Neural crest cell (in vitro differentiated cells): ENCODE measurements around the gene FBXW8. TPM values are rescaled to one million over a fixed set of nuclear protein-coding genes. Genes with fewer than 3 reads are reported as not detected.

Source experiments
- DNase-seq: peaks from one replicate; pipeline ENCODE4 v3.0.0; 2021; ENCODE audit warnings: low read depth, mixed read lengths, low spot score
- H3K27ac Mint-ChIP-seq: one replicate; pipeline ENCODE4 v1.8.0; 2021; ENCODE audit warnings: mild to moderate bottlenecking, mixed read lengths; ENCODE audit not compliant: unreplicated experiment
- H3K27me3 Mint-ChIP-seq: 2 replicates; pipeline ENCODE4 v1.8.0; 2021; ENCODE audit warnings: low read depth, mild to moderate bottlenecking, mixed read lengths
- H3K36me3 Mint-ChIP-seq: 2 replicates; pipeline ENCODE4 v1.8.0; 2021; ENCODE audit warnings: low read depth, mild to moderate bottlenecking, mixed read lengths
- H3K4me1 Mint-ChIP-seq: 2 replicates; pipeline ENCODE4 v1.8.0; 2021; ENCODE audit warnings: mixed read lengths
- H3K4me3 Mint-ChIP-seq: one replicate; pipeline ENCODE4 v1.8.0; 2021; ENCODE audit warnings: mild to moderate bottlenecking, mixed read lengths
- H3K9me3 Mint-ChIP-seq: 2 replicates; pipeline ENCODE4 v1.8.0; 2021; ENCODE audit warnings: mixed read lengths
- total RNA-seq: library from RNA; stranded (reverse); gene quantifications from 2 replicates; pipeline ENCODE4 v1.2.1, GENCODE V29; 2021
- TF ChIP-seq, protein P1 (sequence below): fragments of 200-600 bp; sonication (generic); conservative IDR thresholded peaks from 2 replicates; pipeline ENCODE4 v1.5.0; 2021; ENCODE audit warnings: antibody characterized with exemption, mild to moderate bottlenecking

Gene FBXW8
- total RNA-seq, 1 donor from 2014 or later: 34.8 TPM

DNA sequence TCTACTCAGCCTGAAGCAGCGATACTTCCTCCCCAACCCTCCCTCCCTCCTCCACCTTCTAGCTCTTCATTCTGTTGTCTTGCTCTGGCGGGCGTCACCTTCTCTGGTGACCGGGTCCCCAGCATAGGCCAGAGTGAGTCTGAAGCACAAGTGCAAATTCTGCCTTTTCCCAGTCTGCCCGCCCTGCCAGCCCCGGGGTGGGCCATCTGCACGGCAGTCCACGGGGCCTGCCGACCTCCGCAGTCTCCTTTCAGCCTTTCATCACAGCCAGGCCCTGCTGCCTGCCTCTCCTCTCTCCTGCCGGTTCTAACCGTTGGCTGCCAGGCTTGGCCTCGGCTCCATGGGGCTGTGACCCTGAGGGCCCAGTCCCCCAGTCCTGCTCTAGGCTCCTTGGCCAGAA is 129.7 kb downstream of the FBXW8 start:
- Mint-ChIP-seq H3K27ac (peak overlapping the region; percentile 72), H3K4me3 (no peak overlapping the region), H3K36me3 (no peaks in the 10 kb centered on the region), H3K9me3 (no peaks in the 10 kb centered on the region), H3K27me3 (no peaks in the 10 kb centered on the region), H3K4me1 (peaks cover 2% of the 10 kb centered on the region)
- no peak for DNase-seq
- TF ChIP-seq, protein P1, sequence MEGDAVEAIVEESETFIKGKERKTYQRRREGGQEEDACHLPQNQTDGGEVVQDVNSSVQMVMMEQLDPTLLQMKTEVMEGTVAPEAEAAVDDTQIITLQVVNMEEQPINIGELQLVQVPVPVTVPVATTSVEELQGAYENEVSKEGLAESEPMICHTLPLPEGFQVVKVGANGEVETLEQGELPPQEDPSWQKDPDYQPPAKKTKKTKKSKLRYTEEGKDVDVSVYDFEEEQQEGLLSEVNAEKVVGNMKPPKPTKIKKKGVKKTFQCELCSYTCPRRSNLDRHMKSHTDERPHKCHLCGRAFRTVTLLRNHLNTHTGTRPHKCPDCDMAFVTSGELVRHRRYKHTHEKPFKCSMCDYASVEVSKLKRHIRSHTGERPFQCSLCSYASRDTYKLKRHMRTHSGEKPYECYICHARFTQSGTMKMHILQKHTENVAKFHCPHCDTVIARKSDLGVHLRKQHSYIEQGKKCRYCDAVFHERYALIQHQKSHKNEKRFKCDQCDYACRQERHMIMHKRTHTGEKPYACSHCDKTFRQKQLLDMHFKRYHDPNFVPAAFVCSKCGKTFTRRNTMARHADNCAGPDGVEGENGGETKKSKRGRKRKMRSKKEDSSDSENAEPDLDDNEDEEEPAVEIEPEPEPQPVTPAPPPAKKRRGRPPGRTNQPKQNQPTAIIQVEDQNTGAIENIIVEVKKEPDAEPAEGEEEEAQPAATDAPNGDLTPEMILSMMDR: no peak

DNA sequence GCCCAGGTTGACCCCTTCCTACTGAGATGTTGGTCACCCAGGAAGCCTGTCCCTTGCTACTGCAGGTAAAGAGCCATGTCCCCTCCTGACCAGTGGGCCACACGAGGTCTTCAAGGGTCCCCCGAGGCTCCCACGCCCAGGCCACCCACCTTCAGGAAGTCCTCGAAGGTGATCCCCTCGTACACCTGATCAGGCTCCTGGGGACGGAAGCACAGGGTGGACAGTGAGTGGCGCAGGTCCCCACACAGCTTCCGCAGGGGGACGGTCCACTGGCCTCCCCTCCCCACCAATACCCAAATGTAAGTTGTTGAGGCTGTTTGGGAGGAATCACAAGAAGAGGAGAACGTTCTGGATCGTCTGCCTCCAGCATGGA is 131.0 kb downstream of the FBXW8 start:
- H3K9me3 Mint-ChIP-seq: no peaks in the 10 kb centered on the region
- no peaks in the 10 kb centered on the region for H3K27me3 Mint-ChIP-seq
- H3K27ac Mint-ChIP-seq: no peak overlapping the region
- no peak for DNase-seq
- TF ChIP-seq, protein P1: no peak
- no peak overlapping the region for H3K4me3 Mint-ChIP-seq
- H3K4me1 Mint-ChIP-seq: peaks cover 10% of the 10 kb centered on the region
- no peaks in the 10 kb centered on the region for H3K36me3 Mint-ChIP-seq

DNA sequence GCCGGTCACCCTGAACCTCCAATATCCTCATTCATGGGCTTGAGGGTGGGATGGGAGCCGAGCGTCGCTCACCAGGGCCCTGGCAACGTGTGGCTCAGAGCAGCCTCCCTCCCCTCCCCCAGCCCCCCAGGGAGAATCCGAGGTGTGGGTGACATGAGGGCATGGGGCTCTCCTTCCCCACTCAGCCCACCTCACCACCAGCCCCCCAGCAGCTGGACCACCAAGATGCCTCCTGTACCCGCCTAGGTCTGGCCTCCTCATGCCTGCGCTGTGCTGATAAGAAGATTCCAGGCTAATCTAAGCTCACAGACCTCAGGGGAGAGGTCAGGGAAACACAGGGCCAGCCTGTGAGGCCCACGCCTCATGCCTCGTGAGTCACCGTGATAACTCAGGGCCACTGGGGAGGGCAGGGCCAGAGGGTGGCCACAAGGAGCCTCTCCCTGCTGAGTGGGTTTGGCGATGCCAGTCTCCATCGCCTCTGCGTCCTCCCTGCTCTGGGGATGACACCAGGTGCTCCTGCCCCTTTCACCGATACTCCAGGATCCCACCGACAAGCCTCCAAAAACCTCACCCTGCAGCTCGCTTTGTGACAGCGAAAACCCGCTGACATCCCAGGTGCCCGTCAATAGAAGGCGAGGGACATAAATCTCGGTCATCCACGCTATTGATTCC is 131.6 kb downstream of the FBXW8 start:
- H3K4me3 Mint-ChIP-seq: no peak overlapping the region
- DNase-seq: no peak
- H3K36me3 Mint-ChIP-seq: no peaks in the 10 kb centered on the region
- H3K27ac Mint-ChIP-seq: no peak overlapping the region
- H3K27me3 Mint-ChIP-seq: no peaks in the 10 kb centered on the region
- TF ChIP-seq, protein P1: no peak
- H3K9me3 Mint-ChIP-seq: no peaks in the 10 kb centered on the region
- H3K4me1 Mint-ChIP-seq: peaks cover 10% of the 10 kb centered on the region

DNA sequence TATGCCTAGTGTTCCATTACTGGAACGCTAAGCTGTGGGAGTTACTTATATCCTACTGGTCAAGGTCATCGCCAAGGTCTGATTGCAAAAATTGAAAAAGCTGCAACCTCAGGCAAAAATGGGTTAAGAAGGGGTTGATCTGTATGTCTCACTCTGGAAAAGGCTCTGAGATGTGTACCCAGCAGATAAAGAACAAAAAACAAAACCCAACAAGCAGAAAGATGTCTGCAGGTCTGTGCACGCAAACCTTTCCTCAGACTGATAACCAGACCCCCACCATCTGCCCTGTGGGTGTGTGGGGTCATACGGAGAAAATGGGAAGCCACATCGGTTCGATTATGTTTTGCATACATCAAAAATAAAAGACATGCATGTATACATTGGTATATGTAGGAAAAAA is 132.1 kb downstream of the FBXW8 start:
- Mint-ChIP-seq H3K27me3 (no peaks in the 10 kb centered on the region), H3K4me3 (no peak overlapping the region), H3K4me1 (peaks cover 10% of the 10 kb centered on the region), H3K9me3 (no peaks in the 10 kb centered on the region), H3K36me3 (no peaks in the 10 kb centered on the region), H3K27ac (no peak overlapping the region)
- TF ChIP-seq, protein P1: no peak
- no peak for DNase-seq

DNA sequence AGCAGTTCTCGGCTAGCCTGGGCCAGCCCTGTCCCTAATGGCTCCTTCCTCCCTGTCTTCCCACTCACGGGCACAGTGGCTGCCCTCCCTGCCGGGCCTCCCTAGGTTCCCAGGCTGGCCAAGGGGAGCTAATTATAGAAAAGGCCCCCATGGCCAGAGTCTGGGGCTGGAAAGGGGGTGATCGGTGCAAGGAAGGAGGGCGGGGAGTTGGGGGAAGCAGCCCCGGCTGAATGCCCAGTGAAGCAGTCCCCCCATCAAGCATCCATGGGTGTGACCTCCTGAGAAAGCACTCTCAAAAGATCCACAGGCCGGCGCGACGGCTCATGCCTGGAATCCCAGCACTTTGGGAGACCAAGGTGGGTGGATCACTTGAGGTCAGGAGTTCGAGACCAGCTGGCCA is 133.6 kb downstream of the FBXW8 start:
- DNase-seq: no peak
- TF ChIP-seq, protein P1: no peak
- Mint-ChIP-seq H3K27ac (no peak overlapping the region), H3K27me3 (no peaks in the 10 kb centered on the region), H3K36me3 (no peaks in the 10 kb centered on the region), H3K4me1 (peaks cover 16% of the 10 kb centered on the region), H3K4me3 (no peak overlapping the region), H3K9me3 (no peaks in the 10 kb centered on the region)
